Stimulated activated CD8-positive, alpha-beta memory T cell treated with anti-CD3 and anti-CD28 coated beads, Interleukin-7, amount 100 ng/mL, for 24 hours (primary cell): ENCODE data around the gene RAPGEF5.

ENCODE experiments used
- DNase-seq: peaks from one replicate; pipeline ENCODE4 v3.0.0-alpha.2; 2020; ENCODE audit warnings: low read depth

Gene RAPGEF5

GRCh38 chr7:22302951-22303423, 54.0 kb downstream of the RAPGEF5 start:
- no peak for DNase-seq

- DNase-seq, result no peak
Observed at GRCh38 chr7:22302193-22302592, 54.8 kb downstream of the RAPGEF5 start.

GRCh38 chr7:22301790-22302189, 55.2 kb downstream of the RAPGEF5 start:
- DNase-seq, result no peak

GRCh38 chr7:22300839-22301238, 56.1 kb downstream of the RAPGEF5 start:
- DNase-seq, result no peak

- DNase-seq, result no peak
Observed at GRCh38 chr7:22296916-22297315, 60.0 kb downstream of the RAPGEF5 start.

- no peak for DNase-seq
Observed at GRCh38 chr7:22296265-22296566, 60.7 kb downstream of the RAPGEF5 start.

- DNase-seq, result no peak
Observed at GRCh38 chr7:22295402-22296264, 61.3 kb downstream of the RAPGEF5 start.

DNA sequence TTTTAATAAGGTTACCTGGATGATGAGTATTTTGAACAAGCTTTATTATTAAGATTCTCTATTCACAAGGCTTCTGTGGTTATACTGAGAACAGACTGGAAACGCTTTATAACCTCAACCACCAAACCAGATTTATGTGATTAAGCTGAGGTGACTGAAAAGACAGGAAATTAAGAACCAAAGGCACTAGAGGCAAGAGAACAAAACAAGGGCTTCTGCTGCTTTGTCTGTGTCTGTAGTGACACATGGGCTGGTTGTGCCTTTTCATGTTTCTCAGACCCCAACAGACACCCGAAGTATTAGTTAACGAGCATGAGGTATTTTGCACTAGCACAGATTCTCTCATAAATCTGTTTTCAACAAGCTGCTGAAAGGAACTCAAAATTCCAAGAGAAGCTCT, 64.4 kb downstream of the RAPGEF5 start:
- no peak for DNase-seq

DNA sequence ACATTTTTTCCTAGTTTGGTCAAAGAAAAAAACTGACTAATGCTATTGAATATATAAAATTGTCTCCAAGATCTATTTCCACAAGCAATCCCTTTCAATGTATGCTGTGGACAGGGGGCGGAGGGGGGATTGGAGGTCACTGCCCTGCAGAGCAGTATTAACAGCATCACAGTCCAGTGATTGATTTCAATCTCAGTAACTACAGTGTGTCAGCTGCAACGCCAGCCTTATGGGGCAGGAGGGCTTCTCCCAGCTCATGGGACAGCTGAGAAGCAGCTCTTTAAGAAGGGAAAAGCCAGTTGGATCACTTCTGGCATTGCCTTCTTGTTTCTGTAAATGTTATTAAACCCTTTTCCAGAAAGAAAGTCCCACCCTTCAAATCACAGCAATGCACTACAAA, 65.0 kb downstream of the RAPGEF5 start:
- no peak for DNase-seq

GRCh38 chr7:22288202-22288601, 68.8 kb downstream of the RAPGEF5 start:
- no peak for DNase-seq

DNA sequence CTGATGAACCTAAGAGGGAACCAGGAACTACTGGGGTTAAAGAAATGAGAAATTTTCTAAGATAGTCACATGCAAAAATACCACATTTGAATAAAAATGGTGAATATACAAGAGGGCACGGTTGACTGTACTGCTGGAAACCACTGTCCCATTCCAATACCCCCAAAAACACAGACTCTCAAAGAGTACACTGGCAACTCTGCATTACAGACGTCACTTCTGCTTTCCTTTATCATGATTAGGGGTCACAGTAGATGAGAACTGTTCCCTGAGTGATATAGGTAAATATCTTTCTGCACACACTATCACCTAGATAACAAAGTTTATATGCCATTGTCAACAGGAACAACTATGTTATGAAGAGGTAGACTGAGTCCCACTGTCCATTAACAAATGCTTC, 69.5 kb downstream of the RAPGEF5 start:
- no peak for DNase-seq

DNA sequence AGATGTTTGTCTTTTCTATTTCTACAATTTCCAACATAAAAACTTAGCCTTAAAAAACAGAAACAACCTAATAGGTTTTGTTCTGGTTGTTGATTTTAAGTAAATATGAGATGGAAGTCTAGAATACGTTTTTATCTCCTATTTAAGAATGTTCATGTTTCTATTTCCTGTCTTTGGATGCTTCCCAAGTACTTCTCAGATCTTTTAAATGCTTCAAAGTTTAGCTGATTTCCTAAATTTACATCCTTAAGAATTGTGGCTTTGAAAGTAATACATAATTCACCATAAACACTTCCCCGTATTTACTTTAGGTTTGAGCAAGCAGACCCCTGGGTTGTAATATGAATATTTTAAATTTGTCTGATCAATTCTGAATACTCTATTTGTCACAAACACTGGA, 70.5 kb downstream of the RAPGEF5 start:
- DNase-seq, result no peak

- no peak for DNase-seq
Observed at GRCh38 chr7:22281481-22281880, 75.5 kb downstream of the RAPGEF5 start.

DNA sequence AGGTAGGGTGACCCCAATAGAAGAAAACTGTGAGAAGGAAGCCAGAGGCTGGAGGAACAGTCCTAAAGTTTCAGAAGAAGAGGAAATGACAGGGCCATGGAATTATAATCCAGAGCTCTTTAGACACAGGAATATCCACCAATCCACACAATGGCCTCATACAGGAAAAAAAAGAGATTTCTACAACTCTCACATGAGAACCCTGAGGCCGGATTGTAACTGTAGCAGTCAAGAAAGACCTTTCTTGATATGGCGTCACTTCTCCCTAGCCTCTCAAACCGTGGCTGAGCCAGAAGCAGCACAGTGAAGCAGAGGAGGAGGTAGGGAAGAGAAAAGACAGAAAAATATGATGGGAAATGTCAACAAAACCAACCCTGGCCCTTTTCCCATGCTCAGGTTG, 76.9 kb downstream of the RAPGEF5 start:
- DNase-seq, result no peak

DNA sequence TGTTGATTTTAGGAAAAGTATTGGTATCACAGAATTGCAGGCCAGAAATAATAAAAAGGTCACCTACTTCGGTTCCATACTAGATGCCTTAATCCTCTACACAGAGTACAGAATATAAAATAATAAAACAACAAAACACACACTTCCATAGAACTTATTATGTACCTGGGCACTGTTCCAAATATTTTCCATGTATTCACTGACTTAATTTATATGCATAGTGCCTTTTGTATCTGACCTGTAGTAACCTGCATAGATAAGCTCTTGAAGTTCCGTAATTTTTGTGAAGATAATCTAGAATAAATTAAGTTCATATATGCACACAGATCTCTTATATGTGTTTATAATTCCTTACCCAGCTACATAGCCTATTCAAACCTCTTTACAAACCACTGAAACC, 78.3 kb downstream of the RAPGEF5 start:
- no peak for DNase-seq

- no peak for DNase-seq
Observed at GRCh38 chr7:22277375-22277774, 79.6 kb downstream of the RAPGEF5 start.

DNA sequence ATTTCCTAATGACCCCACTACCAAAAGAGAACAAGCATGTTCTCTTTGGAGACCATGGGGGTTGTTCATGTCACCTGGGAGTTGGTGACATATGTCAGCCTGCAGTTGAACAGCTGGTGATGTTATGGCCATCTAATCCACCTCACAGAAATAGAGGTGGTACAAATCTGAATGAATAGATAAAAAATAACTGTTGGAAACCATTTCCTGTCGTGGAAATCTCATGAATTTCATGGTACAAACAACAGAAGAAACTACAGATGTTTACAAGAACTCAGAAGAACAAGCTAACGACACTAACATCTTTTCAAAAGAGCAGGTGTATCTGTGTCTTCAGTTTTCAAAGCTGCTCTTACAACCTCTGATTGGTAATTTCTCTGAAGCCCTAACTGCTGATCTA, 81.3 kb downstream of the RAPGEF5 start:
- DNase-seq, result no peak

GRCh38 chr7:22271311-22271710, 85.6 kb downstream of the RAPGEF5 start:
- no peak for DNase-seq

- DNase-seq, result no peak
Observed at GRCh38 chr7:22270371-22270770, 86.6 kb downstream of the RAPGEF5 start.

DNA sequence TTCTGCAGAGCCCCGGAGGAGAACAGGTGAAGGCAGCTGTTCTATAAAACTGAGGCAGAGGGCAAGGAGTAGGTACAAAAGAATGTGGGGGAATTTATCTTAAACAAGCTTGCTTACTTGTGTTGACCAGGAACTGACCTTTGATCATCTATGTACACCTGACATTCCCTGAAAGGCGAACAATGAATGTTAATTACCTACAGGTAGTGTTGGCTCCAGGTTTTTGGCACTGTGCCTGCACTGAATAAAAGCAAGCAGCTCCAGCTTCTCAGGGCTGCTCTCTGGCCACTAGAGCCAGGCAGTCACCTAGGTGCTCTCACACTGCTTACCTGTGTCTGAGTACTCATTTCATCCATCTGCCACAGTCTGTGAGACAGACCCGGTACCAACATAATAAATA, 87.0 kb downstream of the RAPGEF5 start:
- DNase-seq, result no peak

GRCh38 chr7:22268884-22269421, 88.0 kb downstream of the RAPGEF5 start:
- DNase-seq, result no peak

DNA sequence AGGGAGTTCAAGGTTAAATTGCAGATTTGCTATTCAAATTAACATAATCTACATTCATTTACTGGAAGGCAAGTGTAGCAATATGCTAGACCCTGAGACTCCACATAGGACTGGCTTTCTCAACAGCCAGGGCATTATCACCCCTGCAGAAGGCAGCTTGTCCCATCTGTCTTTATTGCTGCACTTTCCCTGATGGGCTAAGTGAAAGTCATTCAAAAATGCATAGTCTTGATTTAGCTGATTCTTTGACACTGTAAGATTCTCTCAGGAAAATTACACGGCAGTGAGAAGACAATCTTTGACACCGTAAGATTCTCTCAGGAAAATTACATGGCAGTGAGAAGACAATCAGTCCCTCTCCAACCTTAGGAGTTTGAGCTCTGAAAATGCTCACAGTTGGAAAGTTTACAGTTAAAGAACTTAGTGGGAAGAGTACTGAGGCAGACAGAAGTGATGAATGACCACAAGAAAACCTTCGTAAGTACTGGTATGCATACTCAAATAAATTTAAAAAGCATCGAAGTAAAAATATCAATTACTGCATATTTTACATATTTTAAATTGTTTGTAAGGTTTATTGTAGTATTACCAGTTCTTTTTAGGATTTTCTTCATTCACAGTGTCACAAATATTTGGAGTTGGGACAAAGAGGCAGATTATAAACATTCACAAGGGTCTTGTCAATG, 88.9 kb downstream of the RAPGEF5 start:
- DNase-seq, result no peak

GRCh38 chr7:22262538-22262937, 94.4 kb downstream of the RAPGEF5 start:
- no peak for DNase-seq
